Measurements from ENCODE around the gene COL23A1. TPM values are rescaled to one million over a fixed set of nuclear protein-coding genes. Genes with fewer than 3 reads are reported as not detected.
"Not testable (repeated sequence)": the region's sequence is repeated elsewhere in the genome, so short reads cannot be mapped to it uniquely, and the experiment has no call there.

COL23A1 gene
- total RNA-seq, 1 experiment from 2014 or later = 5.7 TPM

DNA sequence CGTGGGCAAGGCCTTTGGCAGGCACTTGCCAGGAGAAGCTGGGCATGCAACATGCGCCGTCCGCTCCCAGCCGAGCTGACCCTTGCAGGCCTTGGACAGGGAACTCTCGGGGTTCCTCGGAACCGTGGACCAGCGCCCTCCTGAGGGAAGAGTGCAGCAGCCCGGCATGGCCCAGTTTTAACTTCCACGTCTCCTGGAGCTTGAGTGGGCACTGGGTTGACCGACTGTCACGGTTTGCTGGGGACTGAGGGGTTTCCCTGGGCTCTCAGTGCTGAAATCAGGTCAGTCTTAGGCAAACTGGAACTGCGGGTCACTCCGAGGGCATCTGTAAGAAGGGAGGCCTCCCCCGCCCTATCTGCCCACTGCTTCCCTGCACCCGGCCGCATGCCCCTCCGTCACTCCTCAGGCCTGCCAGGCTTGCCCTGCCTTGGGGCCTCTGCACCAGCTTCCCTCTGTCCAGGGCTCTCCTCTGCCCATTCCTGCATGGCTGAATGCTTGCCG lies 270.6 kb downstream of the COL23A1 start:
- H3K4me2 ChIP-seq (ENCODE audit: low read depth, low read length, poor library complexity, severe bottlenecking) = no peak overlapping the region
- no peak overlapping the region for H3K27ac ChIP-seq (ENCODE audit: low read length)
- H3K4me1 ChIP-seq (ENCODE audit: low read length) = peaks cover 12% of the 10 kb centered on the region
- no peak overlapping the region for H3K9ac ChIP-seq (ENCODE audit: low read length)
- H3K36me3 ChIP-seq (ENCODE audit: insufficient read depth, low read length) = no peaks in the 10 kb centered on the region
- H4K20me1 ChIP-seq (ENCODE audit: insufficient read depth, low read depth, low read length) = no peaks in the 10 kb centered on the region; the same call in 1 of the 2 replicates
- no peaks in the 10 kb centered on the region for H3K9me2 ChIP-seq (replicated peaks; ENCODE audit: insufficient read depth, low read length)
- no peak overlapping the region for H2AFZ ChIP-seq (ENCODE audit: low read length)
- H3K79me2 ChIP-seq (ENCODE audit: low read length) = no peaks in the 10 kb centered on the region
- no peak overlapping the region for H3K4me3 ChIP-seq (ENCODE audit: low read length)
- no peaks in the 10 kb centered on the region for H3K27me3 ChIP-seq (ENCODE audit: low read length)
- H3K9me3 ChIP-seq (ENCODE audit: low read length) = no peaks in the 10 kb centered on the region
- DNase-seq = no peak

DNA sequence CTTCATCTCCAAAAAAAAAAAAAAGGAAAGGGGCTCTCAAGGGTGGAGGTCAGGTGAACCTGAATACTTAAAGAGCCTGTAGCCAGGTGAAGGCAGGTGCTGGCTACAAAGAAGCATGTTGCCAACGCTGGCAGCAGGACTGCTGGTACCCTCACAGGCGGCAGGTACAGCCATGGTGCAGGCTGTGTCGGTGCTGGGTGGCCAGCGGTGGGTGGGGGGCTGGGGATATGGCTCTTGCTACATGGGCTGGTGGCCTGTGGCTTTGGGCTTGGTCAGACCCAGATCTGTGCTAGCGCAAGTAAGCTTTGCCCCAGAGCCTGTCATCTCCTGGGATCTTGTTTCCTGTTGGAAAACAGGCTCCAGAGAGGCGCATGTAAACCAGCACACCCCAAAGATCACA lies 271.3 kb downstream of the COL23A1 start:
- H3K4me1 ChIP-seq (ENCODE audit: low read length) = peaks cover 5% of the 10 kb centered on the region
- H4K20me1 ChIP-seq (ENCODE audit: insufficient read depth, low read depth, low read length) = no peaks in the 10 kb centered on the region; the same call in 1 of the 2 replicates
- H3K9me2 ChIP-seq (replicated peaks; ENCODE audit: insufficient read depth, low read length) = no peaks in the 10 kb centered on the region
- H3K4me2 ChIP-seq (ENCODE audit: low read depth, low read length, poor library complexity, severe bottlenecking) = no peak overlapping the region
- H3K27me3 ChIP-seq (ENCODE audit: low read length) = no peaks in the 10 kb centered on the region
- H3K27ac ChIP-seq (ENCODE audit: low read length) = no peak overlapping the region
- no peaks in the 10 kb centered on the region for H3K79me2 ChIP-seq (ENCODE audit: low read length)
- no peaks in the 10 kb centered on the region for H3K9me3 ChIP-seq (ENCODE audit: low read length)
- H3K9ac ChIP-seq (ENCODE audit: low read length) = no peak overlapping the region
- no peaks in the 10 kb centered on the region for H3K36me3 ChIP-seq (ENCODE audit: insufficient read depth, low read length)
- no peak overlapping the region for H2AFZ ChIP-seq (ENCODE audit: low read length)
- no peak for DNase-seq
- no peak overlapping the region for H3K4me3 ChIP-seq (ENCODE audit: low read length)

DNA sequence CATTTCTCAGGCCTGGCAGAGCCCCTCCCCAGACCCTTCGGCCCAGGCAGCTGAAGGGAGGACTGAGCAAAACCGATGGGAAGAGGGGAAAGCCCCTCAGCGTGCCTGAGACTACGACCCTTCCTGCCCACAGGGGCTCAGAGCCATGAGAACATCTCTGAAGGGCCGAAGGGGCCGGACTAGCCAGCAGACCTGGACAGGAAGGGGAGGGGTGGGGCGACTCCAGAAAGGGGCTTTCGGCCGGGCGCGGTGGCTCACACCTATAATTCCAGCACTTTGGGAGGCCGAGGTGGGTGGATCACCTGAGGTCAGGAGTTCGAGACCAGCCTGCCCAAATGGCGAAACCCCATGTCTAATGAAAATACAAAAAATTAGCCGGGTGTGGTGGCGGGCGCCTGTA lies 271.8 kb downstream of the COL23A1 start:
- DNase-seq = no peak
- no peaks in the 10 kb centered on the region; the same call in 1 of the 2 replicates for H3K4me1 ChIP-seq (ENCODE audit: low read length)
- no peaks in the 10 kb centered on the region for H3K79me2 ChIP-seq (ENCODE audit: low read length)

DNA sequence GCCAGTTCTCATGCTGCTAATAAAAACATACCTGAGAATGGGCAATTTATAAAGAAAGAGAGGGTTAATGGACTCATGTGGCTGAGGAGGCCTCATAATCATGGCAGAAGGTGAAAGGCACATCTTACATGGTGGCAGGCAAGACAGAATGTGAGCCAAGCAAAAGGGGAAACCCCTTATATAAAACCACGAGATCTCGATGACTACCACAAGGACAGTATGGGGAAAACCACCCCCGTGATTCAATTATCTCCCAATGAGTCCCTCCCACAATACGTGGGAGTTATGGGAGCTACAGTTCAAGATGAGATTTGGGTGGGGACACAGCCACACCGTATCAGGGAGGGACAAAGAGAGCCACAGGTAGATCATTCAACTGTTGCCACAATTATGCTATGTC lies 272.5 kb downstream of the COL23A1 start:
- H3K9me2 ChIP-seq (replicated peaks; ENCODE audit: insufficient read depth, low read length); H2AFZ ChIP-seq (ENCODE audit: low read length); H3K9ac ChIP-seq (ENCODE audit: low read length); H3K79me2 ChIP-seq (ENCODE audit: low read length); H3K4me2 ChIP-seq (ENCODE audit: low read depth, low read length, poor library complexity, severe bottlenecking); H3K9me3 ChIP-seq (ENCODE audit: low read length); H3K27ac ChIP-seq (ENCODE audit: low read length); H4K20me1 ChIP-seq (ENCODE audit: insufficient read depth, low read depth, low read length); DNase-seq; H3K36me3 ChIP-seq (ENCODE audit: insufficient read depth, low read length); H3K4me3 ChIP-seq (ENCODE audit: low read length); H3K27me3 ChIP-seq (ENCODE audit: low read length); H3K4me1 ChIP-seq (ENCODE audit: low read length): not testable (repeated sequence)

More for the DNA sequence above, 271.8 kb downstream of the COL23A1 start:
- no peak overlapping the region for H3K4me2 ChIP-seq (ENCODE audit: low read depth, low read length, poor library complexity, severe bottlenecking)
- no peaks in the 10 kb centered on the region for H3K9me3 ChIP-seq (ENCODE audit: low read length)
- H3K9me2 ChIP-seq (replicated peaks; ENCODE audit: insufficient read depth, low read length) = no peaks in the 10 kb centered on the region
- H2AFZ ChIP-seq (ENCODE audit: low read length) = no peak overlapping the region
- no peaks in the 10 kb centered on the region for H3K27me3 ChIP-seq (ENCODE audit: low read length)
- H3K27ac ChIP-seq (ENCODE audit: low read length) = no peak overlapping the region
- H4K20me1 ChIP-seq (ENCODE audit: insufficient read depth, low read depth, low read length) = no peaks in the 10 kb centered on the region; the same call in 1 of the 2 replicates
- no peak overlapping the region for H3K4me3 ChIP-seq (ENCODE audit: low read length)
- no peak overlapping the region for H3K9ac ChIP-seq (ENCODE audit: low read length)
- no peaks in the 10 kb centered on the region for H3K36me3 ChIP-seq (ENCODE audit: insufficient read depth, low read length)

DNA sequence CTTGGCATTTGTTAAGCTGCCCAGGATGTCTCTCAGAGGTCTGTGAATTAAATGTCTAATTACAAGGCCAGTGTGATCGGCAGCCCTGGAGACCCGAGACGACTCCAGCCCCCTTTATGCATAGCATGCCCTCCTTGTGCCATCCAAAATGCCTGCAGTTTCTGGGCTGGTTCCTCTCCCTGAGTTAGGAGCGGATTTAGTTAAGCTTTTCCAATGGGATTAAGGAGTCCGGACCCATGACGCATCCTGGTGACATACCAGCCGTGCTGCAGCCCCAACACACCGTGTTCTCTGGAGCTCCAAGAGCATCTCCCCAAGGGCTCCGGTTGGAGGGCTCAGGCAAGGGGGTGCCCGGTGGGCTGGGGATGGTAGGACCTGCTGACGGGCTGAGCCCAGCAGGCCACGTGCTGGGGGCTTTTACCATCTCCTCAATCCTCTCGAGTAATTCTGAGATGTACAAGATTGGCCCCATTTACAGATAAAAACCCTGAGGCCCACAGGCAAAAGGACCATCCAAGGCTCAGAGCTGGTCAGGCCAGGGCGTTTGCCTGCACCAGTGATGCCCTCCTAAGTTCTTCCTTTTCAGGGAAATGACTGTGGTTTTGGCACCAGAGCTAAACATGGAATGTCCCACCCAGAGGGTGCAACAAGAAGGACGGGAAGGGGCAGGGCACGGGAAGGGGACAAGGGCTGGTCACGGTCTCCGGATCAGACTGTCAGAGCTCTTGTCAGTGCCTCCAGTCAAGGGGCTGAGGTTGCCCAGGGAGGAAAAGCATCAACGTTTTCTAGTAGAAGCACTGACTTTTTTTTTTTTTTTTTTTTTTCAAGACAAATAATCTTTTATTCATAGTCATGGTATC lies 275.0 kb downstream of the COL23A1 start:
- Histone ChIP-seq H3K79me2 (ENCODE audit: low read length) (no peaks in the 10 kb centered on the region), H3K9me2 (replicated peaks; ENCODE audit: insufficient read depth, low read length) (no peaks in the 10 kb centered on the region), H3K4me3 (ENCODE audit: low read length) (no peak overlapping the region), H3K36me3 (ENCODE audit: insufficient read depth, low read length) (no peaks in the 10 kb centered on the region), H3K4me2 (ENCODE audit: low read depth, low read length, poor library complexity, severe bottlenecking) (no peak overlapping the region), H3K9me3 (ENCODE audit: low read length) (no peaks in the 10 kb centered on the region), H3K27me3 (ENCODE audit: low read length) (no peaks in the 10 kb centered on the region), H2AFZ (ENCODE audit: low read length) (no peak overlapping the region), H3K27ac (ENCODE audit: low read length) (no peak overlapping the region), H4K20me1 (ENCODE audit: insufficient read depth, low read depth, low read length) (no peaks in the 10 kb centered on the region), H3K4me1 (ENCODE audit: low read length) (no peaks in the 10 kb centered on the region), H3K9ac (ENCODE audit: low read length) (no peak overlapping the region)
- DNase-seq = no peak

DNA sequence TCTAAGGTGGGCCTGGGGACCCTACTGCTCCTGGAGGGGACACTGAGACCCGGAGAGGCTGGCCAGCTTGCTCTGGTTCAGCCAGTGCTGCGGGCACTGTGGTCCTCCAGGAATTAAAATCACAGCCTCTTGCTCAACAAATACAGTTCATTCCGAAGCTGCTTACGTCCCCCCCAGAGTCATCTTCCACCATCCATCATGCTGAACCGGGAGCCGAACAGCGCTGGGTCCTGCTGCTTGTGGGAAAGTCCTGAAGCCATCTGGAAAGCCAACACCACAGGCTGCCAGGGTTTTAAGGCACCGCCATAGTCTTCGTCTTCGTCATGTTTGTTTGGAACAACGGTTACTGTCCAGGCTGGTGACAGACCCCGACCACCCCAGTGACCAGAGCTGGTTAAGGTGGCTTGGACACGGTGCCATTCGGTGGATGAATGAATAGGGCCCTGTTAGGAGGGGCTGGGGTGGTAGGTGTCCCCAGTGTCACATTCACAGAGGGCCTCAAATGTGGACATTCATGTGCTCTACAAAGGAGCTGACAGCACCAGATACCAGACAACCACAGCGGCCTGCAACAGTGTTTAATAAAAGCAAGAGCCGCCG lies 276.0 kb downstream of the COL23A1 start:
- Histone ChIP-seq H3K9me2 (replicated peaks; ENCODE audit: insufficient read depth, low read length) (no peaks in the 10 kb centered on the region), H3K27ac (ENCODE audit: low read length) (no peak overlapping the region), H3K4me3 (ENCODE audit: low read length) (no peak overlapping the region), H3K27me3 (ENCODE audit: low read length) (no peaks in the 10 kb centered on the region), H3K79me2 (ENCODE audit: low read length) (no peaks in the 10 kb centered on the region), H3K4me2 (ENCODE audit: low read depth, low read length, poor library complexity, severe bottlenecking) (no peak overlapping the region), H3K9ac (ENCODE audit: low read length) (no peak overlapping the region), H3K4me1 (ENCODE audit: low read length) (no peaks in the 10 kb centered on the region), H3K9me3 (ENCODE audit: low read length) (no peaks in the 10 kb centered on the region), H2AFZ (ENCODE audit: low read length) (no peak overlapping the region), H4K20me1 (ENCODE audit: insufficient read depth, low read depth, low read length) (no peaks in the 10 kb centered on the region), H3K36me3 (ENCODE audit: insufficient read depth, low read length) (no peaks in the 10 kb centered on the region)
- no peak for DNase-seq

DNA sequence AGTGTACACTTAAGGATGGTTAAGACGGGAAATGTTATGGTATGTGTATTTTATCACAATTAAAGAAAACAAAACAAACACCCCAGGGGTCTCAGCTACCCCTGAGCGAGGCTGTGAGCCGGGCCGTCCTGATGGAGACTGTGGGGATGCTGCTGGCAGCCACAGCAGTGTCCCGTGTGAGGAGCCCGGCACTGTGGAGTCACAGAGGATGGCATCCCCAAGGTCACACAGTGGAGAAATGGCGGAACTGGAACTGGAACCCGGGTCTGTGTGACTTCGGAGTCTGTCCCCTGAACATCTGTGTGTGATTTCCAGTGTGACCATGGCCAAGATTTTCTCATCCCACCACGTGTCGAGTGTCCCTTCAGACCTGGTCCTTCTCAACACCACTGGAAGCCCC lies 276.9 kb downstream of the COL23A1 start:
- Histone ChIP-seq H3K9ac (ENCODE audit: low read length) (no peak overlapping the region), H4K20me1 (ENCODE audit: insufficient read depth, low read depth, low read length) (no peaks in the 10 kb centered on the region), H3K27me3 (ENCODE audit: low read length) (no peaks in the 10 kb centered on the region), H3K4me2 (ENCODE audit: low read depth, low read length, poor library complexity, severe bottlenecking) (no peak overlapping the region), H3K27ac (ENCODE audit: low read length) (no peak overlapping the region), H3K4me3 (ENCODE audit: low read length) (no peak overlapping the region), H3K9me2 (replicated peaks; ENCODE audit: insufficient read depth, low read length) (no peaks in the 10 kb centered on the region), H3K9me3 (ENCODE audit: low read length) (no peaks in the 10 kb centered on the region), H3K79me2 (ENCODE audit: low read length) (no peaks in the 10 kb centered on the region), H3K4me1 (ENCODE audit: low read length) (no peaks in the 10 kb centered on the region), H2AFZ (ENCODE audit: low read length) (no peak overlapping the region), H3K36me3 (ENCODE audit: insufficient read depth, low read length) (no peaks in the 10 kb centered on the region)
- no peak for DNase-seq

DNA sequence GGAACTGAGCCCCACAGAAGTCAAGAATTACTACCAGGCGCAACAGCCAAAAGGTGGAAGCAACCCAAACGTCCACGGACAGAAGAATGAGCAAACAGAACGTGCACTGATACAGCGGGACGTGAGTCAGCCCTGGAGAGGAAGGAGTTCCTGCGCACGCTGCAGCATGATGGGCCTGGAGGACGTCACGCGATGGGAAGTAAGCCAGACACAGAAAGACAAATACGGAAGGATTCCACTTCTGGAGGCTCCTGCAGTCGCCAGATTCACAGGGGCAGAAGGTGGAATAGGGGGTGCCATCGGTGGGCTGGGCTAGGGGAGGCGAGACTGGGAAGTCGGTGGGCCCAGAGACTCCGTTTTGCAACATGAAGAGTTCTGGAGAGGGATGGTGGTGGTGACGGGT lies 277.3 kb downstream of the COL23A1 start:
- Histone ChIP-seq H3K9ac (ENCODE audit: low read length) (no peak overlapping the region), H3K9me2 (replicated peaks; ENCODE audit: insufficient read depth, low read length) (no peaks in the 10 kb centered on the region), H2AFZ (ENCODE audit: low read length) (no peak overlapping the region), H4K20me1 (ENCODE audit: insufficient read depth, low read depth, low read length) (no peaks in the 10 kb centered on the region), H3K79me2 (ENCODE audit: low read length) (no peaks in the 10 kb centered on the region), H3K4me2 (ENCODE audit: low read depth, low read length, poor library complexity, severe bottlenecking) (no peak overlapping the region), H3K4me3 (ENCODE audit: low read length) (no peak overlapping the region), H3K36me3 (ENCODE audit: insufficient read depth, low read length) (no peaks in the 10 kb centered on the region), H3K4me1 (ENCODE audit: low read length) (no peaks in the 10 kb centered on the region), H3K27me3 (ENCODE audit: low read length) (no peaks in the 10 kb centered on the region), H3K27ac (ENCODE audit: low read length) (no peak overlapping the region), H3K9me3 (ENCODE audit: low read length) (no peaks in the 10 kb centered on the region)
- no peak for DNase-seq
